B cell (primary cell): Measurements from ENCODE around the gene NXNL1. TPM values are rescaled to one million over a fixed set of nuclear protein-coding genes. Genes with fewer than 3 reads are reported as not detected.

Experiments used
- ATAC-seq: fragments of 200-7000 bp; cut with Tn5 transposase; one replicate; pipeline ENCODE4 v1.10.0; 2021; ENCODE audit warnings: low read depth, mild to moderate bottlenecking, moderate number of reproducible peaks, moderate library complexity
- CTCF ChIA-PET: fragments of 350-600 bp; sonication (Branson Sonifier 250); formaldehyde crosslinking; loops from one replicate; lab custom pipeline; 2021; ENCODE audit warnings: antibody characterized with exemption, inconsistent platforms; lab: Charles Lee
- POLR2A ChIA-PET: fragments of 350-600 bp; sonication (Branson Sonifier 250); formaldehyde crosslinking; loops from one replicate; lab custom pipeline; 2021; ENCODE audit warnings: antibody characterized with exemption; lab: Charles Lee
- DNase-seq: peaks from one replicate; pipeline ENCODE4 v3.0.0; 2013
- H2AFZ ChIP-seq: 2 replicates; pipeline ENCODE4 v1.6.1; 2012; ENCODE audit warnings: mild to moderate bottlenecking, low read depth, low read length; ENCODE audit not compliant: insufficient read depth, poor library complexity, severe bottlenecking
- H3K27ac ChIP-seq, 2 donors: 1 replicate in 1 of 2; 2 replicates in 1 of 2; pipeline ENCODE4 v1.5.1; 2012 to 2013; ENCODE audit warnings: low read length in 2 of 2, mild to moderate bottlenecking in 2 of 2, moderate library complexity in 1 of 2
- H3K27me3 ChIP-seq, 4 experiments: fragments of 200-600 bp in 1 of 4; sonication (generic) in 1 of 4; replicated peaks in 1 of 4; 1 replicate in 2 of 4; 2 replicates in 2 of 4; pipeline versions ENCODE4 v1.6.1 to v1.7.0; 2013 to 2016; ENCODE audit warnings: low read length in 3 of 4, mild to moderate bottlenecking in 2 of 4, mixed read lengths in 1 of 4, moderate library complexity in 1 of 4; ENCODE audit not compliant: insufficient read depth in 4 of 4, control insufficient read depth in 3 of 4; ENCODE audit errors: control extremely low read depth in 1 of 4
- H3K36me3 ChIP-seq, 2 experiments: replicated peaks in 1 of 2; 1 replicate in 1 of 2; 2 replicates in 1 of 2; pipeline versions ENCODE4 v1.6.1 to v1.7.1; 2013; ENCODE audit warnings: low read length in 1 of 2; ENCODE audit not compliant: insufficient read depth in 2 of 2, control insufficient read depth in 1 of 2; ENCODE audit errors: control extremely low read depth in 1 of 2, extremely low read depth in 1 of 2
- H3K4me1 ChIP-seq, 2 donors: fragments of 200-600 bp in 1 of 2; sonication (generic) in 1 of 2; 1 replicate in 1 of 2; 2 replicates in 1 of 2; pipeline versions ENCODE4 v1.5.1 to v1.6.1; 2013 to 2017; ENCODE audit warnings: low read length in 2 of 2; ENCODE audit not compliant: control insufficient read depth in 2 of 2, insufficient read depth in 2 of 2
- H3K4me2 ChIP-seq: replicated peaks from 2 replicates; pipeline ENCODE3; 2012; ENCODE audit warnings: mild to moderate bottlenecking, low read depth, low read length; ENCODE audit not compliant: poor library complexity, severe bottlenecking
- H3K4me3 ChIP-seq, 5 experiments: fragments of 200-600 bp in 1 of 5; sonication (generic) in 1 of 5; 1 replicate in 3 of 5; 2 replicates in 2 of 5; pipeline versions ENCODE4 v1.5.1 to v1.7.0; 2011 to 2016; ENCODE audit warnings: low read length in 4 of 5, mild to moderate bottlenecking in 4 of 5, low read depth in 2 of 5, control low read depth in 1 of 5, moderate library complexity in 1 of 5; ENCODE audit not compliant: insufficient read depth in 1 of 5; ENCODE audit errors: control extremely low read depth in 1 of 5, extremely low read depth in 1 of 5
- H3K79me2 ChIP-seq: fragments of 200-600 bp; sonication (generic); one replicate; pipeline ENCODE4 v1.6.0; 2016; ENCODE audit warnings: low read length; ENCODE audit not compliant: control insufficient read depth, insufficient read depth
- H3K9ac ChIP-seq: fragments of 200-600 bp; sonication (generic); 2 replicates; pipeline ENCODE4 v1.6.1; 2017; ENCODE audit warnings: mild to moderate bottlenecking, low read length, moderate library complexity
- H3K9me3 ChIP-seq, 3 donors: one replicate each; pipeline versions ENCODE4 v1.6.1 to v1.7.1; 2013; ENCODE audit warnings: low read length in 2 of 3; ENCODE audit not compliant: control insufficient read depth in 2 of 3, insufficient read depth in 1 of 3; ENCODE audit errors: control extremely low read depth in 1 of 3
- H4K20me1 ChIP-seq: 2 replicates; pipeline ENCODE4 v1.6.0; 2012; ENCODE audit warnings: mild to moderate bottlenecking, low read length; ENCODE audit not compliant: insufficient read depth, control insufficient read depth, poor library complexity, severe bottlenecking
- H3K27ac Mint-ChIP-seq: one replicate; pipeline ENCODE4 v1.8.0; 2021; ENCODE audit warnings: mixed read lengths
- H3K27me3 Mint-ChIP-seq: one replicate; pipeline ENCODE4 v1.8.0; 2021; ENCODE audit warnings: mixed read lengths
- H3K4me1 Mint-ChIP-seq: one replicate; pipeline ENCODE4 v1.8.0; 2021; ENCODE audit warnings: mixed read lengths
- H3K4me3 Mint-ChIP-seq: one replicate; pipeline ENCODE4 v1.8.0; 2021; ENCODE audit warnings: mixed read lengths
- H3K9me3 Mint-ChIP-seq: one replicate; pipeline ENCODE4 v1.8.0; 2022; ENCODE audit warnings: mixed read lengths; ENCODE audit not compliant: insufficient read depth
- CTCF ChIP-seq: fragments of 200-600 bp; IDR thresholded peaks from one replicate; pipeline ENCODE4 v1.8.0; 2022; ENCODE audit warnings: antibody characterized with exemption, mild to moderate bottlenecking
- EZH2 ChIP-seq: IDR thresholded peaks from 2 replicates; pipeline ENCODE4 v1.6.1; 2012; ENCODE audit warnings: borderline replicate concordance, low read depth, mild to moderate bottlenecking, moderate library complexity, low read length; ENCODE audit not compliant: insufficient read depth, poor library complexity, severe bottlenecking
- WGBS: methylation state at CpG from one replicate; pipeline ENCODE4 v1.1.5; 2013; ENCODE audit warnings: missing lambda C conversion rate; ENCODE audit not compliant: insufficient coverage; 5-methylcytosine and 5-hydroxymethylcytosine counted together
- intact Hi-C: fragments of 100-400 bp; cut with micrococcal nuclease; formaldehyde crosslinking; loops from one replicate; pipeline ENCODE4 v1.10.0; 2022
- polyA plus RNA-seq: library from polyadenylated mRNA; depleted of rRNA; stranded (reverse); fragments of >200 nt; gene quantifications from 2 replicates; pipeline ENCODE4 v1.2.3, GENCODE V29; 2012
- total RNA-seq, 2 donors: library from RNA; stranded (reverse); fragments of 120-200 nt in 1 of 2; gene quantifications; 1 replicate in 1 of 2; 2 replicates in 1 of 2; pipeline versions ENCODE4 v1.2.3 to v1.2.4, GENCODE V29; 2013 to 2022

The NXNL1 gene
- total and polyA plus RNA-seq, 2 donors (not counting 1 experiment from before 2014, with no cell fraction given): not detected

GRCh38 chr19:17406887-17407196 is 53.9 kb downstream of the NXNL1 start:
- TF ChIP-seq CTCF: no peak
- TF ChIP-seq EZH2: no peak
- Mint-ChIP-seq H3K27me3 (no peaks in the 10 kb centered on the region), H3K4me3 (peak overlapping the region; percentile 85), H3K4me1 (peaks cover 42% of the 10 kb centered on the region), H3K27ac (peak overlapping the region; percentile 86), H3K9me3 (no peaks in the 10 kb centered on the region)
- H3K9ac ChIP-seq: peak overlapping the region; percentile 93
- DNase-seq: peak; percentile 21
- H2AFZ ChIP-seq: peak overlapping the region; percentile 88
- H3K4me1 ChIP-seq: peaks cover 26 to 45% of the 10 kb centered on the region in 2 donors
- no peaks in the 10 kb centered on the region for H3K9me3 ChIP-seq
- POLR2A ChIA-PET: interaction anchor here (0.6 to 1.7 kb wide), 3 partner anchors 13 to 722 kb away, joined by 5 to 10 read pairs (median 5); partner anchors contain the start of genes DDA1 and MVB12A
- peaks cover 54% of the 10 kb centered on the region for H3K79me2 ChIP-seq
- H3K27ac ChIP-seq: peak overlapping the region; percentile 72 to 86
- CTCF ChIA-PET: interaction anchor here (0.9 to 2.5 kb wide), 5 partner anchors 11 to 58 kb away, joined by 3 to 10 read pairs (median 6); partner anchors contain the start of gene MVB12A
- H3K4me3 ChIP-seq: peak overlapping the region; percentile 62 to 95 (median 75)
- peak overlapping the region; percentile 98 for H3K4me2 ChIP-seq
- peaks cover 24% of the 10 kb centered on the region for H4K20me1 ChIP-seq
- no peak for ATAC-seq
- intact Hi-C loops: loop anchor here (10.0 kb wide), 1 partner anchor 148 kb away; the partner anchor contains the start of gene COLGALT1
- no peaks in the 10 kb centered on the region for H3K27me3 ChIP-seq
- 0% methylated on average over 2 of the region's 2 CpGs for WGBS
- peaks cover 0 to 11% of the 10 kb centered on the region in 2 experiments for H3K36me3 ChIP-seq
